Right atrium auricular region (tissue), 2 donors: ENCODE measurements around the gene RHOF. TPM values are rescaled to one million over a fixed set of nuclear protein-coding genes. Genes with fewer than 3 reads are reported as not detected.
"Not testable (repeated sequence)": the region's sequence is repeated elsewhere in the genome, so short reads cannot be mapped to it uniquely, and the experiment has no call there.

Source experiments
- DNase-seq: peaks from one replicate; pipeline ENCODE4 v3.0.0-alpha.2; 2019; ENCODE audit warnings: low spot score
- H3K27ac ChIP-seq, 2 donors: fragments of 200-600 bp; sonication (generic); 1 replicate in 1 of 2; 2 replicates in 1 of 2; pipeline ENCODE4 v1.5.1; 2016 to 2019
- H3K27me3 ChIP-seq, 2 donors: fragments of 200-600 bp; sonication (generic); one replicate each; pipeline versions ENCODE4 v1.5.1 to v1.6.0; 2017 to 2019
- H3K36me3 ChIP-seq: fragments of 200-600 bp; sonication (generic); one replicate; pipeline ENCODE4 v1.5.1; 2016
- H3K4me1 ChIP-seq, 2 donors: fragments of 200-600 bp; sonication (generic); one replicate each; pipeline versions ENCODE4 v1.5.1 to v1.6.0; 2017 to 2019
- H3K4me3 ChIP-seq, 2 donors: fragments of 200-600 bp; sonication (generic); 1 replicate in 1 of 2; 2 replicates in 1 of 2; pipeline ENCODE4 v1.5.1; 2017 to 2019; ENCODE audit warnings: mild to moderate bottlenecking in 1 of 2, moderate library complexity in 1 of 2
- H3K9me3 ChIP-seq, 2 donors: fragments of 200-600 bp; sonication (generic); one replicate each; pipeline ENCODE4 v1.5.1; 2019
- CTCF ChIP-seq, 2 donors: fragments of 200-600 bp; sonication (generic); IDR thresholded peaks; one replicate each; pipeline ENCODE4 v1.5.1; 2019; ENCODE audit warnings: antibody characterized with exemption in 2 of 2
- total RNA-seq, 2 donors: library from RNA; depleted of rRNA; stranded (reverse); fragments of >200 nt; gene quantifications; one replicate each; pipeline ENCODE4 v1.1.0, GENCODE V29; 2016

RHOF gene
- total RNA-seq, 2 donors from 2014 or later = 7.3 to 21.9 TPM

- no peaks in the 10 kb centered on the region for H3K27me3 ChIP-seq
- no peaks in the 10 kb centered on the region for H3K36me3 ChIP-seq
- H3K4me3 ChIP-seq = no peak overlapping the region
- H3K27ac ChIP-seq = peak overlapping the region; percentile 53 to 58
- no peak for TF ChIP-seq CTCF (IDR thresholded peaks at IDR 0.05)
- DNase-seq = no peak
- peaks cover 0 to 17% of the 10 kb centered on the region in 2 donors for H3K4me1 ChIP-seq
- no peaks in the 10 kb centered on the region for H3K9me3 ChIP-seq
These were observed 44.8 kb downstream of the RHOF start for GRCh38 chr12:121748571-121749265.

GRCh38 chr12:121748218-121748570 is 45.3 kb downstream of the RHOF start:
- TF ChIP-seq CTCF (IDR thresholded peaks at IDR 0.05) = no peak

GRCh38 chr12:121745545-121745944 is 47.9 kb downstream of the RHOF start:
- not testable (repeated sequence) for H3K4me3 ChIP-seq, H3K27ac ChIP-seq, DNase-seq, H3K27me3 ChIP-seq, H3K9me3 ChIP-seq, H3K36me3 ChIP-seq
- H3K4me1 ChIP-seq = peaks cover 0 to 11% of the 10 kb centered on the region in 2 donors

More at GRCh38 chr12:121748218-121748570, 45.3 kb downstream of the RHOF start:
- no peaks in the 10 kb centered on the region for H3K36me3 ChIP-seq
- H3K27ac ChIP-seq = peak overlapping the region; percentile 53 to 58
- no peaks in the 10 kb centered on the region for H3K9me3 ChIP-seq
- no peak for DNase-seq
- H3K4me1 ChIP-seq = peaks cover 0 to 12% of the 10 kb centered on the region in 2 donors
- H3K27me3 ChIP-seq = no peaks in the 10 kb centered on the region
- no peak overlapping the region for H3K4me3 ChIP-seq

GRCh38 chr12:121741743-121742142 is 51.7 kb downstream of the RHOF start:
- Histone ChIP-seq H3K9me3 (no peaks in the 10 kb centered on the region), H3K4me1 (no peaks in the 10 kb centered on the region), H3K27ac (no peak overlapping the region), H3K27me3 (no peaks in the 10 kb centered on the region), H3K4me3 (no peak overlapping the region), H3K36me3 (no peaks in the 10 kb centered on the region)
- no peak for DNase-seq
- no peak for TF ChIP-seq CTCF (IDR thresholded peaks at IDR 0.05)

GRCh38 chr12:121740847-121741246 is 52.6 kb downstream of the RHOF start:
- no peaks in the 10 kb centered on the region for H3K4me1 ChIP-seq
- H3K9me3 ChIP-seq = no peaks in the 10 kb centered on the region
- H3K27ac ChIP-seq = no peak overlapping the region
- no peak for TF ChIP-seq CTCF (IDR thresholded peaks at IDR 0.05)
- no peak for DNase-seq
- H3K4me3 ChIP-seq = no peak overlapping the region
- no peaks in the 10 kb centered on the region for H3K27me3 ChIP-seq
- no peaks in the 10 kb centered on the region for H3K36me3 ChIP-seq

- TF ChIP-seq CTCF (IDR thresholded peaks at IDR 0.05) = no peak
- DNase-seq = no peak
- H3K4me3 ChIP-seq = no peak overlapping the region
- H3K9me3 ChIP-seq = no peaks in the 10 kb centered on the region
- no peaks in the 10 kb centered on the region for H3K36me3 ChIP-seq
- H3K4me1 ChIP-seq = no peaks in the 10 kb centered on the region
- H3K27ac ChIP-seq = no peak overlapping the region
- H3K27me3 ChIP-seq = no peaks in the 10 kb centered on the region
These were observed 55.1 kb downstream of the RHOF start for GRCh38 chr12:121738340-121738858.
